ENCODE results near the gene GLIS1.

DNA sequence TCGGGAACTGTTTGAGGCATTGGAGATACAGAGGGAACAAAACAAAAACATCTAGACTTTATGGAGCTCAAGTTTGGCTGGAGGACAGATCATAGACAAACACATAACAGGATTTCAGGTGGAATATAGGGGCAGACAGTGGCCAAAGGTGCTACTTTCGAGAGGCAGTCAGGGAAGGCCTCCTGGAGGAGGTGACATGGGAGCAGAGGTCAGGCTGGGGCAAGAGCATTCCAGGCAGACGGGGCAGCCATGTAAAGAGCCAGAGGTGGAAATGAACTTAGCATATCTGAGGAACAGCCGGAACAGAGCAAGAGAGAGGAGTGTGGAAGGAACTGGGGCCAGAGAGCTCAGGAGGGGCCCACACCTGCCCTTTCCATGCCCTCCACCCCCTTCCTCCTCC lies 157.5 kb downstream of the GLIS1 start:
- TF ChIP-seq, protein P1, sequence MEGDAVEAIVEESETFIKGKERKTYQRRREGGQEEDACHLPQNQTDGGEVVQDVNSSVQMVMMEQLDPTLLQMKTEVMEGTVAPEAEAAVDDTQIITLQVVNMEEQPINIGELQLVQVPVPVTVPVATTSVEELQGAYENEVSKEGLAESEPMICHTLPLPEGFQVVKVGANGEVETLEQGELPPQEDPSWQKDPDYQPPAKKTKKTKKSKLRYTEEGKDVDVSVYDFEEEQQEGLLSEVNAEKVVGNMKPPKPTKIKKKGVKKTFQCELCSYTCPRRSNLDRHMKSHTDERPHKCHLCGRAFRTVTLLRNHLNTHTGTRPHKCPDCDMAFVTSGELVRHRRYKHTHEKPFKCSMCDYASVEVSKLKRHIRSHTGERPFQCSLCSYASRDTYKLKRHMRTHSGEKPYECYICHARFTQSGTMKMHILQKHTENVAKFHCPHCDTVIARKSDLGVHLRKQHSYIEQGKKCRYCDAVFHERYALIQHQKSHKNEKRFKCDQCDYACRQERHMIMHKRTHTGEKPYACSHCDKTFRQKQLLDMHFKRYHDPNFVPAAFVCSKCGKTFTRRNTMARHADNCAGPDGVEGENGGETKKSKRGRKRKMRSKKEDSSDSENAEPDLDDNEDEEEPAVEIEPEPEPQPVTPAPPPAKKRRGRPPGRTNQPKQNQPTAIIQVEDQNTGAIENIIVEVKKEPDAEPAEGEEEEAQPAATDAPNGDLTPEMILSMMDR (IDR thresholded peaks at IDR 0.05): no peak
- no peak for TF ChIP-seq POLR2A (IDR thresholded peaks at IDR 0.05)

Data from stomach (tissue), 4 donors.